Mesenchymal stem cell (in vitro differentiated cells and primary cell): Measurements from ENCODE around the gene LAD1.

Experiments used
- DNase-seq: peaks from one replicate; pipeline ENCODE4 v3.0.0-alpha.2; 2013
- H2AFZ ChIP-seq: one replicate; pipeline ENCODE4 v1.6.1; 2013; ENCODE audit warnings: low read depth, mild to moderate bottlenecking, control low read depth, inconsistent platforms, low read length, moderate library complexity
- H2AK5ac ChIP-seq: 2 replicates; pipeline ENCODE4 v1.6.1; 2013; ENCODE audit warnings: low read length, moderate library complexity, mild to moderate bottlenecking, inconsistent platforms; ENCODE audit not compliant: severe bottlenecking
- H2BK120ac ChIP-seq: one replicate; pipeline ENCODE4 v1.6.1; 2013; ENCODE audit warnings: low read depth, mild to moderate bottlenecking, inconsistent platforms, low read length, moderate library complexity
- H2BK12ac ChIP-seq, 2 experiments: one replicate each; pipeline ENCODE4 v1.6.1; 2013; ENCODE audit warnings: inconsistent platforms in 2 of 2, low read length in 2 of 2, mild to moderate bottlenecking in 2 of 2, moderate library complexity in 2 of 2, control low read depth in 1 of 2
- H2BK15ac ChIP-seq: one replicate; pipeline ENCODE4 v1.6.1; 2013; ENCODE audit warnings: mild to moderate bottlenecking, low read depth, inconsistent platforms; ENCODE audit not compliant: poor library complexity, severe bottlenecking
- H2BK5ac ChIP-seq: 2 replicates; pipeline ENCODE4 v1.6.1; 2013; ENCODE audit warnings: low read depth, mild to moderate bottlenecking, low read length, control low read depth, inconsistent platforms; ENCODE audit not compliant: poor library complexity, severe bottlenecking
- H3K14ac ChIP-seq, 2 experiments: one replicate each; pipeline ENCODE4 v1.6.1; 2013; ENCODE audit warnings: inconsistent platforms in 2 of 2, low read length in 2 of 2, control low read depth in 1 of 2, mild to moderate bottlenecking in 1 of 2, moderate library complexity in 1 of 2
- H3K18ac ChIP-seq, 2 experiments: one replicate each; pipeline ENCODE4 v1.6.1; 2013; ENCODE audit warnings: inconsistent platforms in 2 of 2, low read length in 2 of 2, control low read depth in 1 of 2, low read depth in 1 of 2, mild to moderate bottlenecking in 1 of 2
- H3K23ac ChIP-seq, 2 experiments: one replicate each; pipeline ENCODE4 v1.6.1; 2013; ENCODE audit warnings: inconsistent platforms in 2 of 2, low read length in 2 of 2, mild to moderate bottlenecking in 2 of 2, moderate library complexity in 2 of 2, control low read depth in 1 of 2
- H3K27ac ChIP-seq: 2 replicates; pipeline ENCODE4 v1.5.1; 2013; ENCODE audit warnings: mild to moderate bottlenecking, moderate library complexity, low read length, control low read depth, inconsistent platforms; ENCODE audit not compliant: poor library complexity, severe bottlenecking
- H3K27me3 ChIP-seq, 2 experiments: 2 replicates each; pipeline versions ENCODE4 v1.6.1 to v1.7.0; 2013; ENCODE audit warnings: low read length in 2 of 2, mild to moderate bottlenecking in 2 of 2, moderate library complexity in 2 of 2, control low read depth in 1 of 2, inconsistent platforms in 1 of 2; ENCODE audit not compliant: control insufficient read depth in 1 of 2, insufficient read depth in 1 of 2
- H3K36me3 ChIP-seq, 2 experiments: 2 replicates each; pipeline versions ENCODE4 v1.6.1 to v1.7.0; 2013; ENCODE audit warnings: low read length in 2 of 2, control low read depth in 1 of 2, inconsistent platforms in 1 of 2, low read depth in 1 of 2, mild to moderate bottlenecking in 1 of 2; ENCODE audit not compliant: insufficient read depth in 2 of 2, control insufficient read depth in 1 of 2
- H3K4ac ChIP-seq, 2 experiments: one replicate each; pipeline ENCODE4 v1.6.1; 2013; ENCODE audit warnings: inconsistent platforms in 2 of 2, low read length in 2 of 2, mild to moderate bottlenecking in 2 of 2, moderate library complexity in 2 of 2, control low read depth in 1 of 2, low read depth in 1 of 2
- H3K4me1 ChIP-seq: 2 replicates; pipeline ENCODE4 v1.6.1; 2013; ENCODE audit warnings: low read depth, low read length, control low read depth; ENCODE audit not compliant: control insufficient read depth, insufficient read depth
- H3K4me2 ChIP-seq: 2 replicates; pipeline ENCODE4 v1.6.1; 2013; ENCODE audit warnings: low read length, mild to moderate bottlenecking, inconsistent platforms; ENCODE audit not compliant: poor library complexity, severe bottlenecking
- H3K4me3 ChIP-seq, 2 experiments: 2 replicates each; pipeline versions ENCODE4 v1.5.1 to v1.7.0; 2013; ENCODE audit warnings: low read length in 2 of 2, mild to moderate bottlenecking in 2 of 2, control low read depth in 1 of 2, low read depth in 1 of 2; ENCODE audit not compliant: insufficient read depth in 1 of 2
- H3K79me1 ChIP-seq: replicated peaks from 2 replicates; pipeline ENCODE4 v1.6.1; 2013; ENCODE audit warnings: mild to moderate bottlenecking, control low read depth, low read length, inconsistent platforms; ENCODE audit not compliant: poor library complexity, severe bottlenecking
- H3K9ac ChIP-seq: 2 replicates; pipeline ENCODE4 v1.7.0; 2013; ENCODE audit warnings: mild to moderate bottlenecking, low read length, moderate library complexity
- H3K9me3 ChIP-seq: 2 replicates; pipeline ENCODE4 v1.7.0; 2013; ENCODE audit warnings: mild to moderate bottlenecking, low read length; ENCODE audit not compliant: control insufficient read depth
- H4K8ac ChIP-seq: one replicate; pipeline ENCODE4 v1.6.1; 2013; ENCODE audit warnings: inconsistent platforms, mild to moderate bottlenecking, low read length, moderate library complexity
- H4K91ac ChIP-seq: one replicate; pipeline ENCODE4 v1.6.1; 2013; ENCODE audit warnings: mild to moderate bottlenecking, low read length, inconsistent platforms
- WGBS: methylation state at CpG from one replicate; pipeline ENCODE4 v1.1.7; 2013; ENCODE audit warnings: mixed read lengths; 5-methylcytosine and 5-hydroxymethylcytosine counted together

The LAD1 gene

DNA sequence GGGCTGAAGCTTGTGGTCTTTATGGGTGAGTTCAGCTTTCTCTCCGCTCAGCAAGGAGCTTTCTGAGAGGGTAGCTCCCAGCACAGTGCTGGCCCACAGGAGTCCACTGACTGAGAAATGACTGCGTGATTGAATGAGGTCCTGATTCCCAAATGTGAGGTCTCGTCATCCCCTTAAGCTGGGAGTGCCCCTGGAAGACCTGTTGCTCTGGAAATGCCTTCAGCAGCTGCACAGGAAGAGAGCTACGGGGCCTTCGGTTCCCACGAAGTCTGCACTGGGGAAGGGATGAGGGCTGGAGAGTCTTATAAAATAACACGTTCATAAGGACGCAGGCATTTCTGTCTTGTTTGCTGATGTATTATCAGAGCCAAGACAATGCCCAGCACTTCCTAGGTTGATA, 35.7 kb downstream of the LAD1 start:
- no peaks in the 10 kb centered on the region for H3K79me1 ChIP-seq
- no peak overlapping the region for H3K4ac ChIP-seq
- H3K4me2 ChIP-seq = no peak overlapping the region
- no peak overlapping the region for H4K91ac ChIP-seq
- H2AK5ac ChIP-seq = no peak overlapping the region
- H3K36me3 ChIP-seq = peaks cover 0 to 47% of the 10 kb centered on the region in 2 experiments
- peaks cover 5% of the 10 kb centered on the region for H3K4me1 ChIP-seq
- H2BK5ac ChIP-seq = no peak overlapping the region
- no peak overlapping the region for H2BK15ac ChIP-seq
- H3K14ac ChIP-seq = no peak overlapping the region
- peaks cover 5 to 77% of the 10 kb centered on the region in 2 experiments for H3K27me3 ChIP-seq
- H3K23ac ChIP-seq = no peak overlapping the region
- no peak overlapping the region for H2BK120ac ChIP-seq
- no peaks in the 10 kb centered on the region for H3K9me3 ChIP-seq
- no peak overlapping the region for H2BK12ac ChIP-seq
- H3K4me3 ChIP-seq = no peak overlapping the region
- 74% methylated on average over 6 of the region's 8 CpGs for WGBS
- H3K27ac ChIP-seq = no peak overlapping the region
- no peak overlapping the region for H3K9ac ChIP-seq
- H2AFZ ChIP-seq = no peak overlapping the region
- H4K8ac ChIP-seq = no peak overlapping the region
- no peak overlapping the region for H3K18ac ChIP-seq
- no peak for DNase-seq

DNA sequence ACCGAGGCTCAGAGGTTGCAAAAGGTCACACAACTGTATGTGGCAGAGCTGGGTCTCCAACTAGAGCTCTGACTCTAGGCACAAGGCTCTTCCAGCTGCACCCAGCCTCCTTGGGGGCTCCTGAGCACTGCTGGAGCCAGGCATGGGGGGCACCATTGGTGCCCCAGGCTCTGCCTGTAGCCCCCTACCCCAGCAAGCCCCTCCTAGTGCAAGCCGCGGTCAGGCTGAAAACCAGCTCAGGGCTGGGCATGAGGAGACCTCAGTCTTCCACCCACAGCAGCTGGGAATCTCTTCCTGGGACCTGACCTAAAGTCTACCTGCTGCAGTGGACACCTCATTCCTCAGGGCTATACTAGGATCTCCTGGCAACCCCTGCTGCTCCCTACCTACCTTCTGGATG, 36.2 kb downstream of the LAD1 start:
- Histone ChIP-seq H3K4me3 (no peak overlapping the region), H2AFZ (no peak overlapping the region), H3K4me1 (peaks cover 7% of the 10 kb centered on the region), H3K23ac (no peak overlapping the region), H2BK12ac (no peak overlapping the region), H3K4ac (no peak overlapping the region), H3K9me3 (no peaks in the 10 kb centered on the region), H3K27ac (no peak overlapping the region), H3K79me1 (no peaks in the 10 kb centered on the region), H2BK5ac (no peak overlapping the region), H3K18ac (no peak overlapping the region), H3K36me3 (peaks cover 0 to 44% of the 10 kb centered on the region in 2 experiments), H2BK120ac (no peak overlapping the region), H4K8ac (no peak overlapping the region), H3K9ac (no peak overlapping the region), H3K14ac (no peak overlapping the region), H2BK15ac (no peak overlapping the region), H4K91ac (no peak overlapping the region), H3K4me2 (no peak overlapping the region), H2AK5ac (no peak overlapping the region), H3K27me3 (peaks cover 2 to 77% of the 10 kb centered on the region in 2 experiments)
- WGBS = 79% methylated on average over 3 of the region's 3 CpGs
- DNase-seq = no peak

DNA sequence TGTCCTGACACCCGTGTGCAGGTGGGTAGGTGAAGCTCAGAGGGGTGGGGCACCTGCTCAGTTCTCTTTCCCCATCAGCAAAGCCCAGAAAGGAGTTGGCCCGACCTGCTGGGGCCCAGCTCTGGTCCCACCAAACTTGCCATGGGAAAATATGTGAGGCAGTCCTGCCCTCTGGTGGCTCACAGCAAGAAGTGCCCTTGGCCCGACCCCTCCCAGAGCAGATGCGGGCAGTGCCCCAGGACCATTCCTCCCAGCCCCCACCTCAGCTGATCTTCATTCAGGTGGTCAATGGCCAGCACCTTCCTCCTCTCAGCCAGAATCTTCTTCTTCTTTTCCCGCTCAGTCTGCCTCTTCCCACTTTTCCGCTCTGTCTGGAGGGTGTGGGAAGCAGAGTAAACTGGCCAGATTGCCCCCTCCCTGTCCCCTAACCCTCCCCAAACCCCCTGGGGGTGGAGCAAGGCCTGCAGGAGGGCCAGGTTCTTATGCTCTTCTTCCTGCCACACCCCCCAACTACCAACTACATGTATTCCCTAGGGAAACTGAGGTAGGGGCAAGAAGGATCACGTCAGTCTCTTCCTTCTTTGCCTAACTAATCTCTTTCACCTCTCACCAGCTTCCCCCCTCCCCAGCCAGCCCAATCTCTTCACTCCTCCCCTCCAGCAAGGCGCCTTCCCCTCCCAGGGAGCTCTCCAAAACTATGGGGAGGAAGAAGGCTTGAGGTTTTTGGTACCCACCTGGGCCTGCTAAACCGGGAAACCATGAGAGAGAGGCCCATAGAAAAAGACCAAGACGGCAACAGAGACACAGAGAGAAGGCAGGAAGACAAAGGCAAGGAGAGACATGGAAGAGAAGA, 37.2 kb downstream of the LAD1 start:
- Histone ChIP-seq H3K79me1 (no peaks in the 10 kb centered on the region), H3K23ac (no peak overlapping the region), H2BK120ac (no peak overlapping the region), H2AK5ac (peak overlapping the region; percentile 23), H4K8ac (no peak overlapping the region), H2BK12ac (no peak overlapping the region), H2BK15ac (no peak overlapping the region), H2AFZ (no peak overlapping the region), H3K18ac (no peak overlapping the region), H3K4me1 (peaks cover 7% of the 10 kb centered on the region), H3K4me2 (no peak overlapping the region), H3K14ac (no peak overlapping the region), H2BK5ac (no peak overlapping the region), H4K91ac (no peak overlapping the region), H3K27ac (no peak overlapping the region), H3K27me3 (peaks cover 0 to 69% of the 10 kb centered on the region in 2 experiments), H3K4me3 (no peak overlapping the region), H3K9me3 (no peaks in the 10 kb centered on the region), H3K4ac (no peak overlapping the region), H3K9ac (no peak overlapping the region), H3K36me3 (peaks cover 0 to 34% of the 10 kb centered on the region in 2 experiments)
- peak; percentile 35 for DNase-seq
- 33% methylated on average over 7 of the region's 10 CpGs for whole genome bisulfite sequencing

DNA sequence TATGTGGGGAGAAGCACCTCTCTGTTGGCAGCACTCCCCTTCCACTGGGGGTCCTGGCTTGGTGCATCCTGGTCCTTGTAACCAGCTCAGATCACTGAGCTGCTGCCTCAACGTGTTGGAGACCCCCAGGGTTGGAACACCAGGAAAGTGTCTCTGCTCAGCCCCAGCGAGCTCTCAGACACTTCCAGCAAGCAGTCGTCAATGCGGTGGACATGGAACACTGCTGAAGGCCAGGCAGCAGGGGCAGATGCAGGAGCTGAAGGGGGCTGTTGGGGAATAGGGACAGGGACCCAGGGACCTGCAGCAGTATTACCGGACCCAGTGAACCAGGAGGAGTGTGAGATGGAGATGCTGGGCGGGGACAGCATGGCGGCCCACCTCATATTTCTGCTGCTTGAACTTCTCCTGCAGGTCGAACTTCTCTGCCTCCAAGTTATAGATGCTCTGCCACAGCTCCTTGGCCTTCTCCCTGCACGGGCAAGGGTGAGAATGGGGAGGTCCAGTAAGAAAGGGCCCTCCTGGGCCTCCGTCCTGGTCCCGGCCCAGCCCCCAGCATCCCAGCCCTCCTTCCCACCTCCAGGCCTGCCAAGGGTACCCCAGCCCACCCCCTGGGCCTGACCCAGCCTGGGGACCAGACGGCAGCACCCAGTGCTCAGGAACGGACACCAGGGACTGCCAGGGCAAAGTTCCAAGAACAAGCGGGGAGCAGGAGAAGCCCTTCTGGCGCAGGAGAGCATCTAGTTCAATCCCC, 38.0 kb downstream of the LAD1 start:
- Histone ChIP-seq H4K91ac (no peak overlapping the region), H3K36me3 (peaks cover 0 to 27% of the 10 kb centered on the region in 2 experiments), H2BK120ac (no peak overlapping the region), H3K18ac (no peak overlapping the region), H2BK5ac (no peak overlapping the region), H2BK15ac (no peak overlapping the region), H3K79me1 (no peaks in the 10 kb centered on the region), H3K9me3 (no peaks in the 10 kb centered on the region), H3K4me1 (peaks cover 7% of the 10 kb centered on the region), H2BK12ac (no peak overlapping the region), H2AFZ (no peak overlapping the region), H4K8ac (no peak overlapping the region), H3K4ac (no peak overlapping the region), H2AK5ac (no peak overlapping the region), H3K4me3 (no peak overlapping the region), H3K27ac (no peak overlapping the region), H3K14ac (no peak overlapping the region), H3K9ac (no peak overlapping the region), H3K4me2 (no peak overlapping the region), H3K23ac (no peak overlapping the region), H3K27me3 (peaks cover 0 to 67% of the 10 kb centered on the region in 2 experiments)
- no peak for DNase-seq
- WGBS = 73% methylated on average over 11 of the region's 15 CpGs
